Neuronal stem cell (in vitro differentiated cells): ENCODE data around the gene PCNX1.
"Not testable (repeated sequence)": the region's sequence is repeated elsewhere in the genome, so short reads cannot be mapped to it uniquely, and the experiment has no call there.

Experiments
- DNase-seq: peaks from one replicate; pipeline ENCODE4 v3.0.0-alpha.2; 2013; ENCODE audit warnings: low spot score
- H2AFZ ChIP-seq: one replicate; pipeline ENCODE4 v1.6.1; 2013; ENCODE audit warnings: mild to moderate bottlenecking, low read length, inconsistent platforms
- H2AK5ac ChIP-seq: 2 replicates; pipeline ENCODE4 v1.6.1; 2013; ENCODE audit warnings: low read depth, mild to moderate bottlenecking, inconsistent platforms, low read length, moderate library complexity, mixed read lengths
- H2BK120ac ChIP-seq: 2 replicates; pipeline ENCODE4 v1.6.1; 2013; ENCODE audit warnings: low read depth, mild to moderate bottlenecking, inconsistent platforms, low read length, moderate library complexity, mixed read lengths
- H2BK12ac ChIP-seq: one replicate; pipeline ENCODE4 v1.6.1; 2013; ENCODE audit warnings: low read length, inconsistent platforms
- H2BK15ac ChIP-seq: 2 replicates; pipeline ENCODE4 v1.6.1; 2013; ENCODE audit warnings: mild to moderate bottlenecking, low read length, inconsistent platforms, mixed read lengths
- H2BK5ac ChIP-seq: one replicate; pipeline ENCODE4 v1.6.1; 2013; ENCODE audit warnings: inconsistent platforms, mild to moderate bottlenecking, low read length, moderate library complexity
- H3K14ac ChIP-seq: one replicate; pipeline ENCODE4 v1.6.1; 2013; ENCODE audit warnings: low read length, inconsistent platforms
- H3K18ac ChIP-seq: 2 replicates; pipeline ENCODE4 v1.6.1; 2013; ENCODE audit warnings: low read length, inconsistent platforms
- H3K23ac ChIP-seq: 2 replicates; pipeline ENCODE4 v1.6.1; 2013; ENCODE audit warnings: low read depth, mild to moderate bottlenecking, mixed read lengths, low read length, inconsistent platforms; ENCODE audit not compliant: poor library complexity
- H3K27ac ChIP-seq: replicated peaks from 3 replicates; pipeline ENCODE4 v1.5.1; 2013; ENCODE audit warnings: low read length, inconsistent platforms
- H3K27me3 ChIP-seq, 3 experiments: 2 replicates each; pipeline ENCODE4 v1.6.1; 2013; ENCODE audit warnings: low read length in 3 of 3, mild to moderate bottlenecking in 2 of 3, inconsistent platforms in 1 of 3, low read depth in 1 of 3, mixed read lengths in 1 of 3, moderate library complexity in 1 of 3; ENCODE audit not compliant: control insufficient read depth in 3 of 3, insufficient read depth in 3 of 3
- H3K36me3 ChIP-seq, 2 donors: replicated peaks in 1 of 2; 2 replicates each; pipeline ENCODE4 v1.6.1; 2013; ENCODE audit warnings: low read length in 2 of 2; ENCODE audit not compliant: control insufficient read depth in 2 of 2, insufficient read depth in 2 of 2
- H3K4ac ChIP-seq: 2 replicates; pipeline ENCODE4 v1.6.1; 2013; ENCODE audit warnings: inconsistent platforms, mild to moderate bottlenecking, low read length, moderate library complexity
- H3K4me1 ChIP-seq, 2 donors: 1 replicate in 1 of 2; 2 replicates in 1 of 2; pipeline ENCODE4 v1.6.1; 2013; ENCODE audit warnings: low read length in 2 of 2, low read depth in 1 of 2; ENCODE audit not compliant: control insufficient read depth in 2 of 2, insufficient read depth in 1 of 2
- H3K4me2 ChIP-seq: one replicate; pipeline ENCODE4 v1.6.1; 2013; ENCODE audit warnings: mild to moderate bottlenecking, low read length, inconsistent platforms; ENCODE audit not compliant: insufficient read depth, poor library complexity, severe bottlenecking
- H3K4me3 ChIP-seq, 2 donors: 2 replicates each; pipeline ENCODE4 v1.5.1; 2013; ENCODE audit warnings: low read length in 2 of 2, mild to moderate bottlenecking in 2 of 2, inconsistent platforms in 1 of 2, moderate library complexity in 1 of 2
- H3K79me1 ChIP-seq: one replicate; pipeline ENCODE4 v1.6.1; 2013; ENCODE audit warnings: low read depth, mild to moderate bottlenecking, inconsistent platforms, low read length, moderate library complexity
- H3K9ac ChIP-seq: one replicate; pipeline ENCODE4 v1.6.1; 2013; ENCODE audit warnings: mild to moderate bottlenecking, low read depth, low read length, inconsistent platforms; ENCODE audit not compliant: poor library complexity
- H3K9me3 ChIP-seq, 2 donors: replicated peaks in 1 of 2; 2 replicates each; pipeline versions ENCODE3 to v1.6.1; 2013; ENCODE audit warnings: low read length in 2 of 2, mild to moderate bottlenecking in 2 of 2, inconsistent platforms in 1 of 2, low read depth in 1 of 2, mixed read lengths in 1 of 2, moderate library complexity in 1 of 2; ENCODE audit not compliant: control insufficient read depth in 2 of 2, insufficient read depth in 1 of 2
- H4K8ac ChIP-seq: one replicate; pipeline ENCODE4 v1.6.1; 2013; ENCODE audit warnings: low read depth, mild to moderate bottlenecking, inconsistent platforms, low read length, moderate library complexity
- H4K91ac ChIP-seq: one replicate; pipeline ENCODE4 v1.6.1; 2013; ENCODE audit warnings: low read length, low read depth, mild to moderate bottlenecking, inconsistent platforms; ENCODE audit not compliant: poor library complexity
- WGBS, 2 donors: extraction: QIAGEN DNeasy Blood & Tissue Kit; methylation state at CpG; one replicate each; pipeline ENCODE4 v1.1.7; 2013; ENCODE audit warnings: missing lambda C conversion rate in 2 of 2, mixed read lengths in 1 of 2; ENCODE audit not compliant: insufficient read length in 2 of 2, insufficient replicate concordance in 1 of 2; ENCODE audit errors: extremely low coverage in 2 of 2; 5-methylcytosine and 5-hydroxymethylcytosine counted together

Gene PCNX1

GRCh38 chr14:71122866-71123565 is 215.8 kb downstream of the PCNX1 start:
- peaks cover 0 to 2% of the 10 kb centered on the region in 2 donors for H3K36me3 ChIP-seq
- no peak overlapping the region for H2BK5ac ChIP-seq
- no peak overlapping the region for H2BK120ac ChIP-seq
- no peak overlapping the region for H3K9ac ChIP-seq
- no peak overlapping the region for H4K8ac ChIP-seq
- no peaks in the 10 kb centered on the region for H3K79me1 ChIP-seq
- H3K4me2 ChIP-seq: no peak overlapping the region
- no peak overlapping the region for H3K4ac ChIP-seq
- H3K9me3 ChIP-seq: peaks cover 8% of the 10 kb centered on the region in 2 donors
- no peak overlapping the region for H4K91ac ChIP-seq
- no CpG with 5 or more reads among the region's 2 CpGs for WGBS, 2 donors
- no peak overlapping the region for H3K27ac ChIP-seq
- DNase-seq: no peak
- H3K27me3 ChIP-seq: no peaks in the 10 kb centered on the region
- no peak overlapping the region for H3K18ac ChIP-seq
- H2AK5ac ChIP-seq: no peak overlapping the region
- no peak overlapping the region for H3K4me3 ChIP-seq
- no peak overlapping the region for H2BK12ac ChIP-seq
- no peak overlapping the region for H3K14ac ChIP-seq
- no peak overlapping the region for H2AFZ ChIP-seq
- H2BK15ac ChIP-seq: no peak overlapping the region
- no peak overlapping the region for H3K23ac ChIP-seq
- peaks cover 0 to 3% of the 10 kb centered on the region in 2 donors for H3K4me1 ChIP-seq

GRCh38 chr14:71123579-71124135 is 216.4 kb downstream of the PCNX1 start:
- H3K27me3 ChIP-seq: no peaks in the 10 kb centered on the region
- H4K91ac ChIP-seq: no peak overlapping the region
- no peak for DNase-seq
- no peak overlapping the region for H4K8ac ChIP-seq
- H3K9me3 ChIP-seq: peaks cover 8% of the 10 kb centered on the region in 2 donors
- no peak overlapping the region for H3K27ac ChIP-seq
- no peaks in the 10 kb centered on the region for H3K4me1 ChIP-seq
- H3K4me2 ChIP-seq: no peak overlapping the region
- no peaks in the 10 kb centered on the region for H3K79me1 ChIP-seq
- H2BK120ac ChIP-seq: no peak overlapping the region
- H3K36me3 ChIP-seq: no peaks in the 10 kb centered on the region
- no peak overlapping the region for H3K4me3 ChIP-seq
- no peak overlapping the region for H2BK12ac ChIP-seq
- no peak overlapping the region for H3K9ac ChIP-seq
- H3K14ac ChIP-seq: no peak overlapping the region
- H2AFZ ChIP-seq: no peak overlapping the region
- no peak overlapping the region for H3K18ac ChIP-seq
- no peak overlapping the region for H3K4ac ChIP-seq
- no peak overlapping the region for H2BK5ac ChIP-seq
- no peak overlapping the region for H2BK15ac ChIP-seq
- no peak overlapping the region for H3K23ac ChIP-seq
- no CpG with 5 or more reads among the region's 4 CpGs for WGBS, 2 donors
- no peak overlapping the region for H2AK5ac ChIP-seq

GRCh38 chr14:71129716-71130490 is 222.6 kb downstream of the PCNX1 start:
- H3K4me3 ChIP-seq, H4K8ac ChIP-seq, H3K4me1 ChIP-seq, DNase-seq, H2AFZ ChIP-seq, H3K9ac ChIP-seq, H2BK15ac ChIP-seq, H3K9me3 ChIP-seq, H3K14ac ChIP-seq, H3K79me1 ChIP-seq, H3K27me3 ChIP-seq, H2BK120ac ChIP-seq, H3K4me2 ChIP-seq, H3K4ac ChIP-seq, H2BK5ac ChIP-seq, H2AK5ac ChIP-seq, H4K91ac ChIP-seq, H3K23ac ChIP-seq, H3K36me3 ChIP-seq, H2BK12ac ChIP-seq, H3K27ac ChIP-seq: not testable (repeated sequence)
- peak overlapping the region; percentile 31 for H3K18ac ChIP-seq
- no CpG with 5 or more reads among the region's 9 CpGs for WGBS, 2 donors

DNA sequence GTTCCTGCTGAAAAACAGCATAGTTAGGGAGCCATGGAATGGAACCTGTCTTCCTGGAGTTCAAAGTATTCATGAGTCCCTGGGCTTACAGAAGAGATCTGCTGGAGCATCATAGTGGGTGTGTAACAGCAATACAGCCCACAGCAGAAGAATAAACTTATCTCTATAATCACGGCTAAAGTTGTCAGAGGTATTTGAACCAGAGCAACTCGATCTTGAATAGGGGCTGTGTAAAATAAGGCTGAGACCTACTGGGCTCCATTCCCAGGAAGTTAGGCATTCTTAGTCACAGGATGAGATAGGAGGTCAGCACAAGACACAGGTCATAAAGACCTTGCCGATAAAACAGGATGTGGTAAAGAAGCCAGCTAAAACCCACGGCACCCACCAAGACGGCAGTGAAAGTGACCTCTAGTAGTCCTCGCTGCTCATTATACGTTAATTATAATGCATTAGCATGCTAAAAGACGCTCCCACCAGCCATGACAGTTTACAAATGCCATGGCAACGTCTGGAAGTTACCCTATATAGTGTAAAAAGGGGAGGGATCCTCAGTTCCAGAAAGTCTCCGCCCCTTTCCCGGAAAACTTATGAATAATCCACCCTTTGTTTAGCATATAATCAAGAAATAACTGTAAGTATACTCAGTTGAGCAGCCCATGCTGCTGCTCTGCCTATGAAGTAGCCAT is 223.4 kb downstream of the PCNX1 start:
- Histone ChIP-seq H3K79me1 (no peaks in the 10 kb centered on the region), H2BK120ac (no peak overlapping the region), H3K23ac (no peak overlapping the region), H3K4me2 (no peak overlapping the region), H3K9me3 (no peaks in the 10 kb centered on the region), H3K36me3 (no peaks in the 10 kb centered on the region), H3K14ac (no peak overlapping the region), H3K9ac (no peak overlapping the region), H2BK12ac (no peak overlapping the region), H3K4me3 (no peak overlapping the region), H2AFZ (no peak overlapping the region), H2BK5ac (no peak overlapping the region), H3K27ac (no peak overlapping the region), H3K4ac (no peak overlapping the region), H3K18ac (no peak overlapping the region), H2AK5ac (no peak overlapping the region), H3K27me3 (no peaks in the 10 kb centered on the region), H3K4me1 (peaks cover 0 to 4% of the 10 kb centered on the region in 2 donors), H2BK15ac (no peak overlapping the region), H4K91ac (no peak overlapping the region), H4K8ac (no peak overlapping the region)
- DNase-seq: no peak
- WGBS, 2 donors: no CpG with 5 or more reads among the region's 11 CpGs
